NCI-H2107 treated with DMSO at 0.1 percent for 48 hours (cell line): ENCODE measurements around the gene BCL11A.

Experiments
- DNase-seq: peaks from one replicate; lab custom pipeline; 2025; ENCODE audit not compliant: unreplicated experiment; lab: John Stamatoyannopoulos, UW

The BCL11A gene

DNA sequence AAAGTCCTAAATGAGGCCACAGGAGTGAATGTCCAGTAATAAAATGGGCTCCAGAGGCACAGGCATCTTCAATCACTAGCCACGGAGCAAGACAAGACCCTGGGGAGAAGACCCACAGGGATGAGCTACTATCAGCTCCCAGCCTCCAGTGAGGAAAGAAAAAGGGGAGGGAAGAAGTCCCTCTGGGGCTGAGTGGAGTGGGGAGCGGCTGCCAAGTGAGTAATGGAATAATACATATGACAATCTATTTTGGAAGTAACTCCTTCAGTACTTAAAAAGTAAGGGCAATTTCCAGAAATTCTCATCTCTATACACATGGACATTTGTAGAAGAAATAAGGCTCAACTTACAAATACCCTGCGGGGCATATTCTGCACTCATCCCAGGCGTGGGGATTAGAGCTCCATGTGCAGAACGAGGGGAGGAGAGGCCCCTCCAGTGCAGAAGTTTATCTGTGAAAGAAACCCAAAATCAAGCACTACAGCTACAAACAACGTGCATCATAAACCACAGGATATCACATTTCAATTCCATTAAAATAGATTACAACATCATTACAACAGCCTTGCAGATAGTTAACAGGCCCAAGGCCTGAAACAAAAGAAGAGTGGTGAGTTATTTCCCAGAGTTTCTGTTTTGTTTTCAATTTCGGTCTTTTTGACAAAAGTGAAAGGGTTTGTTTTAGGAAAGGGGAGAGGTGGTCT lies 84.9 kb downstream of the BCL11A start:
- DNase-seq = no peak

DNA sequence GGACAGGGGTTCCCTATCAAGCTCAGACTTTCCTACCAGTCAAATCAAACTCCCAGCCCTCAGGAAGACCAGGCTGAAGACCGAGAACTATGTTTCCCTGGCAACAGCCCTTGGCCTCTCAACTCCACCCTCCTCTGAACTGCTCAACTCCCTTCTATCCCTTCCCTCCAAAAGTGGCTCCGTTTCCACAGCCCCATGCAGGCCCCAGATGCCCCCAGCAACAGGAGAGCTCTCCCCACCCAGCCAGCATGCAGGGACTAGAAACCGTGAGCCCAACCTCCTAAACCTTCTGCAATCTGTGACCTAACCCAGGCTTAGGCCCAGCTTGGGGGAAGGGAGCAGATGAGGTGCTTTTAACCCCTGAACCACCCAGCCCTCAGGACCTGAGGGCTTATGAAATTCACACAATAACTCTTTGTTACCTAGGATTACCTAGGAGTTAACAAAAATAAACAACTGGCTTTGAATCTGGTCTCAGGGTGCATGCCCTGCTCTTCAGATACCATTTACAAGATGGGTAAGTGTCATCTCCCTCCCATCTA lies 87.2 kb downstream of the BCL11A start:
- DNase-seq = no peak

- no peak for DNase-seq
These were observed 87.7 kb downstream of the BCL11A start for GRCh38 chr2:60465736-60466135.

DNA sequence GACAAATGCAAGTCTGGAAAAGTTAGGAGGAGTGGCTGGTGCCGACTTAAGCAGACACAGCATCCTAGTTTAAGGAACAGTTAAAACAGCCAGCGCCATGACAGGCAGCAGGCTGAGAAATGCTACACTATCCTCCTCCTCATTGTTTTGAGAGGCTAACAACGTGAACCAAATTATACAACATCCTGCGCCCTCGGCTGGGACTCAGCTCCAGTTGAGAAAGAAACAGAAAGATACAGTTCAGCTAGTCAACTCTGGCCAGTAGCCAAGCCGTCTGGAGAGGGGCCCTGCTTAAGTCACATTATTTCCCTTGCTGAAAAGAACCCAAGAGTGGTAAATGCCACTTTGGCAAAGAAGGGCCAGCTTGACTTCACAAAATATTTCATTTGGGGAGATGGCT lies 90.2 kb downstream of the BCL11A start:
- no peak for DNase-seq

- DNase-seq = no peak
These were observed 91.9 kb downstream of the BCL11A start for GRCh38 chr2:60461421-60462108.

- no peak for DNase-seq
These were observed 92.7 kb downstream of the BCL11A start for GRCh38 chr2:60460577-60461420.

DNA sequence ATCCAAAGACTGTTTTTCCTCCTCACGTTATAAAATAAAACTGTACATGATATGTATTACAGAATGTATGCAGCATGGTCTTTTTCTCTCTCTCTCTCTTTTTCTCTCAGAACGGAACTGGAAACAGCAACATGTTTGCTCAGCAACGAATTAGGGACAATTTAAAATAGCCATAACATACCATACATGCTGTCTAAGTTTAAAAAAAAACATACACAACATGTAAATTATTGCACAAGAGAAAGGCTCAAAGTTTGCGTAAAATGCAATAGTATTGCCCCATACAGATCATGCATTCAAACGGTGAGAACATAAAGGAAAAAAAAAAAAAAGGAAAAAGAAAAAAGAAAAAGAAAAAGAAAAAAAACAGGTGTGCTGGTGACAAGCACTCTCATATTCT lies 93.6 kb downstream of the BCL11A start:
- no peak for DNase-seq

DNA sequence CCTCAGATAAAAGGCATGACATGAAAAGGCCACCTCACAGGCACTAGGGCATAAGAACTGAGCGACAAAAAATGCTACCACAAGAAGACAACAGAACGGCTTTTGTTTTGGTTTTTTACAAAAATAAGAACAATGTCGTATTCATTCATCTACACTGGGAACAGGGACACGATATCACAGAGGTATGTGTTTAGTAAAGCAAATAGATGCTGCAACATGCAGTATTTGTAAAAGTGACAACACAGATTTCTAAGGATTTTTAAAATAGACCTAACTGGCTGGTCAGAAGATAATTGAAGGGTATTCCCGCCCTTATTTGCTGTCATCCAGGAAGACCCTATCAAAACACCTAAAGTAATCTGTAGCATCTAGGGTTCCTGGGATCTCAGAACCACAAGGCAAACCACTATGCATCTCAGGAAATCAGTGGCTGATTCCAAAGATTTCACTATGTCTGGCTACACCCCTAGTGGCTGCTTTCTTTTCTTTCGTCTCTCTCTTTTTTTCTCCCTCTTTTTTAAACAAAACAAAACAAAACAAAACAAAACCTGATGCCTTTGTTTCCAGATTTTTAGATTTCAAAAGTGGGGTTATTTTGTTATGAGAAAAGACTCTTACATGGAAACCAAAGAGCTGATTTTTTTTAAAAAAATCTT lies 97.2 kb downstream of the BCL11A start:
- no peak for DNase-seq

DNA sequence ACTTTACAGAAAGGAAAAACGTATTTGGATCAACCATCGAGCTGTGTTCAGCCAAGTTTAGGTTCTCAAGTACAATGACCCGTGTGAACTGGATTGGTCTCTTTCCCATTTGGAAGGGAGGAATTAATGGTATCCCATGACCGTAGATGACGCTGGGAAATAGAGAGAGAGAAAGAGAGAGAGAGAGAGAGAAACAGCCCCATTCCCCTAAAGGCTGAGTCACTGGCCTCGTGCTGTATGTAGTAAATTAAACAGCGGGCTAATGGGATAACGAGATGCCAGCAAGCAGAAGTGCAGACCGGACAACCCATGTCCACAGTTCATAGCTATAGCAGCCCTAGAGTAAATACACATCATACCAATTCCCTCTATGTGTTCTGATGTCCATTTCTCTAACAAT lies 99.6 kb downstream of the BCL11A start:
- no peak for DNase-seq

- no peak for DNase-seq
These were observed 100.2 kb downstream of the BCL11A start for GRCh38 chr2:60453301-60453700.

- DNase-seq = no peak
These were observed 103.0 kb downstream of the BCL11A start for GRCh38 chr2:60450488-60450887.

- no peak for DNase-seq
These were observed 105.5 kb downstream of the BCL11A start for GRCh38 chr2:60447943-60448342.

GRCh38 chr2:60446413-60447267 lies 106.8 kb downstream of the BCL11A start:
- no peak for DNase-seq

GRCh38 chr2:60445684-60446179 lies 107.7 kb downstream of the BCL11A start:
- no peak for DNase-seq

- no peak for DNase-seq
These were observed 110.8 kb downstream of the BCL11A start for GRCh38 chr2:60442608-60443007.

DNA sequence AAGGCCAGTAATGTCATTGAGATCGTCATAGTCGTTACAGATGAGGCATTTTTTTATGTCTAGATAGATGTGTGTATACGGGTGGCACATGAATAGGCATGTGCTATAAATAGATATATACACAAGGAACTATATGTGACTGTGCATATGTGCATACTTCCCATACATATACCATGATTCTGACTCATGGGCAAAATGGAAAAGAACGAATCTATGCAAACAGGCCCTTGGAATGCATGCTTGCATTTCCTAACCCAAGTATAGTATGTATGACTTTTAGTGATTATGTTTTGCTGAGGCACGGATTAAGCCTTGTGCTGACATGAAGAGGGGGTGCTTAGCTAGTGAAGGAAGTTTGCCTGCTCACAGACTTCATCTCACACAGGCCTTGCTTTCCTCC lies 111.7 kb downstream of the BCL11A start:
- no peak for DNase-seq

GRCh38 chr2:60440767-60441163 lies 112.7 kb downstream of the BCL11A start:
- DNase-seq = no peak

GRCh38 chr2:60440079-60440766 lies 113.2 kb downstream of the BCL11A start:
- DNase-seq = no peak

- DNase-seq = no peak
These were observed 114.1 kb downstream of the BCL11A start for GRCh38 chr2:60439219-60439974.
